SH-SY5Y (cell line): ENCODE results near the gene TOR2A.
A peak's percentile ranks its signal among the peaks of the same experiment; 100 is the strongest.

ENCODE experiments used
- GATA2 ChIP-seq: IDR thresholded peaks from 2 replicates; pipeline ENCODE4 v1.6.1; 2011; ENCODE audit warnings: mild to moderate bottlenecking, low read depth, low read length
- GATA3 ChIP-seq: IDR thresholded peaks from 2 replicates; pipeline ENCODE4 v1.6.1; 2011; ENCODE audit warnings: low read depth, mild to moderate bottlenecking, low read length, moderate library complexity

- peak; percentile 93 for TF ChIP-seq GATA2
- no peak; the same call in 1 of the 2 replicates for TF ChIP-seq GATA3
Observed at GRCh38 chr9:127780126-127780885, 45.2 kb upstream of the TOR2A start.
